GM12874 (cell line): ENCODE results near the gene RBM8A.

Experiments
- TF ChIP-seq, protein P1 (sequence below): IDR thresholded peaks from 2 replicates; pipeline ENCODE4 v1.5.1; 2011; ENCODE audit warnings: low read depth, mild to moderate bottlenecking, control low read depth, low read length, moderate library complexity; ENCODE audit not compliant: insufficient read depth

RBM8A gene

GRCh38 chr1:145906954-145907753 is 20.1 kb downstream of the RBM8A start:
- TF ChIP-seq, protein P1, sequence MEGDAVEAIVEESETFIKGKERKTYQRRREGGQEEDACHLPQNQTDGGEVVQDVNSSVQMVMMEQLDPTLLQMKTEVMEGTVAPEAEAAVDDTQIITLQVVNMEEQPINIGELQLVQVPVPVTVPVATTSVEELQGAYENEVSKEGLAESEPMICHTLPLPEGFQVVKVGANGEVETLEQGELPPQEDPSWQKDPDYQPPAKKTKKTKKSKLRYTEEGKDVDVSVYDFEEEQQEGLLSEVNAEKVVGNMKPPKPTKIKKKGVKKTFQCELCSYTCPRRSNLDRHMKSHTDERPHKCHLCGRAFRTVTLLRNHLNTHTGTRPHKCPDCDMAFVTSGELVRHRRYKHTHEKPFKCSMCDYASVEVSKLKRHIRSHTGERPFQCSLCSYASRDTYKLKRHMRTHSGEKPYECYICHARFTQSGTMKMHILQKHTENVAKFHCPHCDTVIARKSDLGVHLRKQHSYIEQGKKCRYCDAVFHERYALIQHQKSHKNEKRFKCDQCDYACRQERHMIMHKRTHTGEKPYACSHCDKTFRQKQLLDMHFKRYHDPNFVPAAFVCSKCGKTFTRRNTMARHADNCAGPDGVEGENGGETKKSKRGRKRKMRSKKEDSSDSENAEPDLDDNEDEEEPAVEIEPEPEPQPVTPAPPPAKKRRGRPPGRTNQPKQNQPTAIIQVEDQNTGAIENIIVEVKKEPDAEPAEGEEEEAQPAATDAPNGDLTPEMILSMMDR = no peak

DNA sequence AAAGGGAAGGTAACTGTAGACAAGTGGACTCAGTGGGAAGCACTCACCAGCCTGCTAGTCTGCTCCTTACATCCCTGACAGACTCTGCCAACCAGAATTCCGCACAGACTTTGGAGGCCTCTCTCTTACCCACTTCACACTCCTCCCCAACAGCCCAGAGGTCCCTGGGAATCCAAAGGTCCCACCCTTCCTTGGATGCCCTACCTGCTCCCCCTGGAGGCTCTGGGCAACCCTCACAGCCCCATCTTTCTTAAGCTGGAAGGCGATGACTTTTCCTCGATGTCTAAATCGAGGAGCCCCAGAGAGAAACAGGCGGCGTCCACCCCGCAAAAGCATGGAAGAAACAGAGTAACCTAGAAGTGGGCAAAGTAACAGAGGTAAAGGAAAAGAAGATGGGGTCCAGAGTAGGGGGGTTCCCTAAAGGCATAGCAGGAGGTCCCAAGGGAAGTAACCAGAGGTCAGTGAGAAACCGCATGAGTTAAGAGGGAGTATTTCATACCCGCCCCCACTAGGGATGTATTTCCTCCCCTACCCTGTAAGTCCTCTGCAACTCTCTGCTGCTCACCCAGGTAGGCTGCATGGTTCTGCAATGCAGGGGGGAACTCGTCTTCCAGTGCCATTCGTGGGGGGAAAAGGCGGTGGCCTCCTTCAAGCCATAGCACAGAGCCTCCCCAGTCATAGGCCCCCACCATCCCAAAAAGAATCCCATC is 25.8 kb downstream of the RBM8A start:
- TF ChIP-seq, protein P1 = no peak

GRCh38 chr1:145898756-145899155 is 28.5 kb downstream of the RBM8A start:
- TF ChIP-seq, protein P1 = no peak

- TF ChIP-seq, protein P1 = no peak
Measured at GRCh38 chr1:145897969-145898368, 29.3 kb downstream of the RBM8A start.

GRCh38 chr1:145895471-145895870 is 31.8 kb downstream of the RBM8A start:
- TF ChIP-seq, protein P1 = no peak

DNA sequence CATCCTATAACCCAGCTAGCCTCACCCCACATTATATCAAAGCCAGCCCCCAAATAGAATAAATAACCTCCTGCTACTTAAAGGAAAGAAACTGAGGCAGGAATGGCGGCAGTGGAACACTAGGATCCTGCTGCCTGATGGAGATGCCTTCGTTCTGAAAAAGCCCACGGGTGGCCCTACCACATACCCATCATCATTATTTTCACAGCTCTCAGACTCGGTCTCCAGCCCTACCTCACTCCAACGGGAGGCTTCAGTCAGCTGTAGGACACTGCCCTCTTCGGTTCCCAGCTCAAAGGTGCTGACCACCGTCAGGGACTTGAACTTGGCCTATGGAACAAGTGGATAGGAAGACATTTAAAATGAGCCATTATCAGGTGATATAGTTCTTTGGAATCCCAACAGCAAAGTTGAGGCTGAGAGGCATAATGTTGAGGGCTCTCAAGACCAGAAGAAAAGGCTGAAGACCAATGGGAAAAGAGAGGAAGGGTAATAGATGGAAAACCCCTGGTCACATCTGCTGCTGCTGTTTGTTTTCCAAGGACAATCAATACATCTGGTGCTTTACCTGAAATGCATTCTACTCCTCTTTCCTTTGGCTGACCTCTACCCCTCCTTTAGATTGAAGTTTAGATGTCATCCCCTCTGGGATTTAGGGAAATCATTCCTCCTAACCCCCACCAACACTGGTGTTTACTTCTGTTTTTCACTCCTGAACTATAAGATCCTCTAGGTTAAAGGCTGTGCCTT is 33.8 kb downstream of the RBM8A start:
- TF ChIP-seq, protein P1 = no peak

- TF ChIP-seq, protein P1 = no peak
Measured at GRCh38 chr1:145892486-145893087, 34.7 kb downstream of the RBM8A start.
